Mammary epithelial cell (primary cell): Measurements from ENCODE around the gene SIRT2.

ENCODE experiments used
- EZH2 ChIP-seq: IDR thresholded peaks from 2 replicates; pipeline ENCODE4 v1.6.1; 2012; ENCODE audit warnings: low read length, inconsistent platforms, borderline replicate concordance
- TF ChIP-seq, protein P1 (sequence below), 2 donors: IDR thresholded peaks in 1 of 2; conservative IDR thresholded peaks in 1 of 2; 2 replicates each; pipeline ENCODE4 v1.5.1; 2011 to 2012; ENCODE audit warnings: inconsistent platforms in 2 of 2, low read length in 2 of 2, mild to moderate bottlenecking in 2 of 2, control low read depth in 1 of 2, low read depth in 1 of 2; ENCODE audit not compliant: insufficient read depth in 1 of 2; ENCODE audit errors: extremely low read depth in 1 of 2

DNA sequence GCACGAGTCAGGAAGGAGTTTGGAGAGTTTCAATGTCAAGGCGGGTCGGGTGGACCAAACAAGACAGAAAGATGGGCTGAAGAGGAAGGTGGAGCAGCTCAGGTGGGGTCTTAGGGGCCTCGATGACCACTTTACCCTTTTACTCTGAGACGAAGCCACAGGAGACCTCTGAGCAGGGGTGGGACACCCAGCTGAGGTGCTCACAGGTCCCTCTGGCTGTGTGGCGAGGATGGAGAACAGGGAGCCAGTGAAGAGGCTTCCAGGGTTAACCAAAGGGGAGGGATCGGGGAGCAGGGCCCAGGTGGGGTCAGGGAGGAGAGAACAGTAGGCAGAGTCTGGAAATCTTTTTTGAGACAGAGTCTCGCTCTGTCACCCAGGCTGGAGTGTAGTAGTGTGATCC, 14.5 kb upstream of the SIRT2 start:
- TF ChIP-seq, protein P1, sequence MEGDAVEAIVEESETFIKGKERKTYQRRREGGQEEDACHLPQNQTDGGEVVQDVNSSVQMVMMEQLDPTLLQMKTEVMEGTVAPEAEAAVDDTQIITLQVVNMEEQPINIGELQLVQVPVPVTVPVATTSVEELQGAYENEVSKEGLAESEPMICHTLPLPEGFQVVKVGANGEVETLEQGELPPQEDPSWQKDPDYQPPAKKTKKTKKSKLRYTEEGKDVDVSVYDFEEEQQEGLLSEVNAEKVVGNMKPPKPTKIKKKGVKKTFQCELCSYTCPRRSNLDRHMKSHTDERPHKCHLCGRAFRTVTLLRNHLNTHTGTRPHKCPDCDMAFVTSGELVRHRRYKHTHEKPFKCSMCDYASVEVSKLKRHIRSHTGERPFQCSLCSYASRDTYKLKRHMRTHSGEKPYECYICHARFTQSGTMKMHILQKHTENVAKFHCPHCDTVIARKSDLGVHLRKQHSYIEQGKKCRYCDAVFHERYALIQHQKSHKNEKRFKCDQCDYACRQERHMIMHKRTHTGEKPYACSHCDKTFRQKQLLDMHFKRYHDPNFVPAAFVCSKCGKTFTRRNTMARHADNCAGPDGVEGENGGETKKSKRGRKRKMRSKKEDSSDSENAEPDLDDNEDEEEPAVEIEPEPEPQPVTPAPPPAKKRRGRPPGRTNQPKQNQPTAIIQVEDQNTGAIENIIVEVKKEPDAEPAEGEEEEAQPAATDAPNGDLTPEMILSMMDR (conservative IDR thresholded peaks at IDR 0.05 in 1 of 2, IDR thresholded peaks at IDR 0.05 in 1 of 2; ENCODE audit: extremely low read depth in 1 of 2, insufficient read depth in 1 of 2, low read depth in 1 of 2, low read length in 2 of 2), result no peak
- no peak for TF ChIP-seq EZH2
